GM12864 (cell line): ENCODE measurements around the gene ATP8A2.

Source experiments
- DNase-seq: peaks from one replicate; pipeline ENCODE4 v3.0.0-alpha.2; 2011; ENCODE audit warnings: low read depth
- H3K4me3 ChIP-seq: 2 replicates; pipeline ENCODE4 v1.5.1; 2011; ENCODE audit warnings: mild to moderate bottlenecking, low read depth, low read length, control low read depth
- TF ChIP-seq, protein P1 (sequence below): IDR thresholded peaks from 2 replicates; pipeline ENCODE4 v1.5.1; 2011; ENCODE audit warnings: low read depth, mild to moderate bottlenecking, moderate library complexity, low read length, control low read depth, inconsistent platforms; ENCODE audit errors: missing control alignments

ATP8A2 gene

DNA sequence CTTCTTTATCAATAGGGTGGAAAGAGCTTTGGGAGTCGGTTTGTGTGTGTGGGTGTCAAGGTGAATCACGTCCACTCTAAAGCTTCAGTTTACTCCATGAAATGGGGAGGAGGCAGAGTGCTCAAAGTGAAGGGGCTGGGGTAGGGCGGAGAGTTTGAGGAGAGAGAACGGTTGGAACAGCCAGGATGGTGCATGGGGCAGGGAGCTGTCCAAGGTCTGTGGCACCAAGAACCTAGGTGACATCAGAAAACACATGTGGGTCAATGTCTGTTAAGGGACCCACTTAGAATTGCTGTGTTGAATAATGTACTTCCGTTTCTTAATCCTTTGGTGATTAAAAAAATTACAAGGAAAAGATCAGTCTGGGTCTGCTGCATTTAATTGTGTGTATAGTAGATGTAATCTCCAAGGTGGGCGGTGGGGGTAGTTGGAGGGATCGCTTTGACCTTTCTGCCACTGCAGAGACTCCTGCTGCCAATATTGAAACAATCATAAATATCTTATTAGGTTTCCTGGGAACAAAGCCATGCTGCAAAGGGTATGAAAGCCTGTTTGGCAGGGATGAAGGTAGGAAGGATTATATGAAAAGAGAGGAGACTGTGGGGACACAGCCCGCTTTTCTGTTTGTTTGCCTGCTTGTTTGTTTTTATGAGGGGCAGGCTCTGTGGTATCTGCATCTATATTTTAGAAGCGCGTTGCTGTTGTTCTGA, 122.3 kb downstream of the ATP8A2 start:
- TF ChIP-seq, protein P1, sequence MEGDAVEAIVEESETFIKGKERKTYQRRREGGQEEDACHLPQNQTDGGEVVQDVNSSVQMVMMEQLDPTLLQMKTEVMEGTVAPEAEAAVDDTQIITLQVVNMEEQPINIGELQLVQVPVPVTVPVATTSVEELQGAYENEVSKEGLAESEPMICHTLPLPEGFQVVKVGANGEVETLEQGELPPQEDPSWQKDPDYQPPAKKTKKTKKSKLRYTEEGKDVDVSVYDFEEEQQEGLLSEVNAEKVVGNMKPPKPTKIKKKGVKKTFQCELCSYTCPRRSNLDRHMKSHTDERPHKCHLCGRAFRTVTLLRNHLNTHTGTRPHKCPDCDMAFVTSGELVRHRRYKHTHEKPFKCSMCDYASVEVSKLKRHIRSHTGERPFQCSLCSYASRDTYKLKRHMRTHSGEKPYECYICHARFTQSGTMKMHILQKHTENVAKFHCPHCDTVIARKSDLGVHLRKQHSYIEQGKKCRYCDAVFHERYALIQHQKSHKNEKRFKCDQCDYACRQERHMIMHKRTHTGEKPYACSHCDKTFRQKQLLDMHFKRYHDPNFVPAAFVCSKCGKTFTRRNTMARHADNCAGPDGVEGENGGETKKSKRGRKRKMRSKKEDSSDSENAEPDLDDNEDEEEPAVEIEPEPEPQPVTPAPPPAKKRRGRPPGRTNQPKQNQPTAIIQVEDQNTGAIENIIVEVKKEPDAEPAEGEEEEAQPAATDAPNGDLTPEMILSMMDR, result no peak
- H3K4me3 ChIP-seq, result no peak overlapping the region
- no peak for DNase-seq

GRCh38 chr13:25494698-25495411, 123.1 kb downstream of the ATP8A2 start:
- no peak for DNase-seq
- H3K4me3 ChIP-seq, result no peak overlapping the region

DNA sequence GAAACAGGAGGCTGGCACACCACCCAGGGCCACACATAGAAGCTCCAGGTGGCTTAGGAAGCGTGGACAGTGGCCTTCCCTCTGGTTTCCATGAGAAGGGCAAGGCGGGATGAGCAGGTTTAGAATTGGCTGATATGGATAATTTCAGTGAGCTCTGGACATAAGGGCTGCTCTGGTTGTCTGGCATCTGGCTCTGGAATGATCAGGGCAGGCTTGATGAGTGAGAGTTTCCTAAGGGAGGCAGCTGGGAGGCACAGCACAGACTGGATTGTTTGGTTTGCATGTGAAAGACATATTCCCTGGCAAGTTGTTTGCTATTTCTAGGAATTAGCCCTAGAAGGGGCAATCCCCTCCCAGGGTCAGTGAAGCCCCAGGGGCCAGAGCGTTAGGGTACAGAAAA, 129.5 kb downstream of the ATP8A2 start:
- TF ChIP-seq, protein P1, result no peak
- no peak overlapping the region for H3K4me3 ChIP-seq
- no peak for DNase-seq

More at GRCh38 chr13:25494698-25495411, 123.1 kb downstream of the ATP8A2 start:
- TF ChIP-seq, protein P1, result no peak

GRCh38 chr13:25502031-25502430, 130.3 kb downstream of the ATP8A2 start:
- TF ChIP-seq, protein P1, result no peak
- no peak overlapping the region for H3K4me3 ChIP-seq
- DNase-seq, result no peak

DNA sequence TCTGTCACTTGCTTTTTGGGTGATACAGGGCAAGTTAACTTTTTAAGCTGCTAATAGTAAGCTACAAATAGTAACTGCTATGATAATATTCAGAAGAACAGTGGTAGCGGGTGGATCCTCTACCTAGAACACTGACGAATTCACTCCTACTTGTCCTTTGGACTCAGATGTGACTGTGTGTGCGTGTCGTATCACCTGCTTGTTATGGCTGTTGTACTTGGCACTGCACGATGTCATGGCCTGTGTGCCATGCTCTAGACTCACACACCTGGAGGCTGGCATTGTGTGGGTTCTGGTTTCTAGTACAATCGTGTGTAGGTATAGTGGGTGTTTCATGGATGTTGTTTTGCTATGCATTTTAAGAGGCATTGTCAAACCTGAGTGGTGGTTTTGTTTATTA, 130.8 kb downstream of the ATP8A2 start:
- H3K4me3 ChIP-seq, result no peak overlapping the region
- DNase-seq, result no peak
- TF ChIP-seq, protein P1, result no peak

- TF ChIP-seq, protein P1, result no peak
- no peak for DNase-seq
These were observed 132.1 kb downstream of the ATP8A2 start for GRCh38 chr13:25503856-25504255.

More at GRCh38 chr13:25503856-25504255, 132.1 kb downstream of the ATP8A2 start:
- no peak overlapping the region for H3K4me3 ChIP-seq
